NCI-H82 treated with DMSO at 0.1 percent for 48 hours (cell line): Measurements from ENCODE around the gene ACBD6.
"Not testable (repeated sequence)": the region's sequence is repeated elsewhere in the genome, so short reads cannot be mapped to it uniquely, and the experiment has no call there.

Experiments used
- DNase-seq: peaks from one replicate; lab custom pipeline; 2025; ENCODE audit not compliant: unreplicated experiment; lab: John Stamatoyannopoulos, UW

The ACBD6 gene

GRCh38 chr1:180502361-180503279 lies at the start of gene ACBD6:
Gene ACBD6 (minus strand): TSS chr1:180502577. CDS start chr1:180502266, 311 bp downstream.
- peak; percentile 59 for DNase-seq

GRCh38 chr1:180551997-180552396 lies 49.6 kb upstream of the ACBD6 start:
- DNase-seq, result no peak

- no peak for DNase-seq
Observed at GRCh38 chr1:180550241-180550640, 47.9 kb upstream of the ACBD6 start.

GRCh38 chr1:180549770-180550169 lies 47.4 kb upstream of the ACBD6 start:
- not testable (repeated sequence) for DNase-seq

GRCh38 chr1:180548686-180549317 lies 46.4 kb upstream of the ACBD6 start:
- DNase-seq, result no peak

- no peak for DNase-seq
Observed at GRCh38 chr1:180545991-180546390, 43.6 kb upstream of the ACBD6 start.

GRCh38 chr1:180544050-180544449 lies 41.7 kb upstream of the ACBD6 start:
- no peak for DNase-seq

GRCh38 chr1:180542838-180543145 lies 40.4 kb upstream of the ACBD6 start:
- no peak for DNase-seq

GRCh38 chr1:180542113-180542837 lies 39.9 kb upstream of the ACBD6 start:
- no peak for DNase-seq

GRCh38 chr1:180540697-180541594 lies 38.6 kb upstream of the ACBD6 start:
- no peak for DNase-seq

- no peak for DNase-seq
Observed at GRCh38 chr1:180539136-180539535, 36.8 kb upstream of the ACBD6 start.

- DNase-seq, result no peak
Observed at GRCh38 chr1:180536821-180537372, 34.5 kb upstream of the ACBD6 start.

- DNase-seq, result no peak
Observed at GRCh38 chr1:180535418-180535999, 33.1 kb upstream of the ACBD6 start.

GRCh38 chr1:180534214-180534613 lies 31.8 kb upstream of the ACBD6 start:
- DNase-seq, result no peak

- peak; percentile 74 for DNase-seq
Observed at GRCh38 chr1:180533266-180533987, 31.1 kb upstream of the ACBD6 start.

GRCh38 chr1:180532854-180533253 lies 30.5 kb upstream of the ACBD6 start:
- no peak for DNase-seq

GRCh38 chr1:180530501-180530900 lies 28.1 kb upstream of the ACBD6 start:
- DNase-seq, result no peak

GRCh38 chr1:180528868-180529470 lies 26.6 kb upstream of the ACBD6 start:
- no peak for DNase-seq

GRCh38 chr1:180527101-180527669 lies 24.8 kb upstream of the ACBD6 start:
- DNase-seq, result no peak
